Measurements from ENCODE around the gene MYO7A.
"Not testable (repeated sequence)": the region's sequence is repeated elsewhere in the genome, so short reads cannot be mapped to it uniquely, and the experiment has no call there.

Gene MYO7A

GRCh38 chr11:77092382-77092781, 35.7 kb upstream of the MYO7A start:
- DNase-seq (ENCODE audit: low read depth in 4 of 4, low spot score in 1 of 4): no peak

GRCh38 chr11:77093056-77093891, 34.8 kb upstream of the MYO7A start:
- no peak for DNase-seq (ENCODE audit: low read depth in 4 of 4, low spot score in 1 of 4)

DNA sequence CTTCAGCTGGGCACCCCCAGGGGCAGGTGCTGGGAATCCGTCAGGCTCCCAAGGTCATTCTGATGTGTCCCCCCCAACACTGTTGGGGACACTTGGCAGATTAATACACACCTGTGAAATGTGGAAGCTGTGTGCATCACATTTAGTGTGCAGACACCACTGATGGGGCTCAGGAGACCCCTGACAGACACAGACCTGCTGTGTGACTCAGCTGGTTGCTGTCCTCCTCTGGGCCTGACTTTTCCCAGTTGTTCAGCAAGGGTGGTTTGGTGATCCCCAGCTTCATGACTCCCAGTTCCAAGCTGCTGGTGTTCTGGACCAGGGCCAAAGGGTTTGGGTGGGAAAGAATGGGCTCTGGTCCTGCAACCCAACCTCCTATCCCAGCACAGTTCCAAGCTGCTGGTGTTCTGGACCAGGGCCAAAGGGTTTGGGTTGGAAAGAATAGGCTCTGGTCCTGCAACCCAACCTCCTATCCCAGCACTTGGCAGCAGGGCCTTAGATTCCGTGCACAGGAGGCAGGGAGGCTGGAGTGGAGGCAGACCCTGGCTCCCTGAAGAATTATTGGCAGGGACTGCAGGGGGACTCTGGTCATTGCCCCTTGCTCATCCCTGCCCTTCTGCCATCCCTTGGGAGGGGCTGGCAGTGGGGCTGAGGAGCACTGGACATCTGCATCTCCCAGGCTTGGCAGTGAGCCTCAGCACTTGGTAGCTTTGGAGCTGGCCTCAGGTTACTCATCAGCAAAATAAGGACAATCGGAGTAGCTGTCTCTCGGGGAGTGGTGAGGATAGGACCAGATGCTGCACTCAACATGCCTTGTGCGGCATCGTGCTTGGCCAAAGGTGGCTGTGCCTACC, 33.8 kb upstream of the MYO7A start:
- no peak for DNase-seq (ENCODE audit: low read depth in 4 of 4, low spot score in 1 of 4)

DNA sequence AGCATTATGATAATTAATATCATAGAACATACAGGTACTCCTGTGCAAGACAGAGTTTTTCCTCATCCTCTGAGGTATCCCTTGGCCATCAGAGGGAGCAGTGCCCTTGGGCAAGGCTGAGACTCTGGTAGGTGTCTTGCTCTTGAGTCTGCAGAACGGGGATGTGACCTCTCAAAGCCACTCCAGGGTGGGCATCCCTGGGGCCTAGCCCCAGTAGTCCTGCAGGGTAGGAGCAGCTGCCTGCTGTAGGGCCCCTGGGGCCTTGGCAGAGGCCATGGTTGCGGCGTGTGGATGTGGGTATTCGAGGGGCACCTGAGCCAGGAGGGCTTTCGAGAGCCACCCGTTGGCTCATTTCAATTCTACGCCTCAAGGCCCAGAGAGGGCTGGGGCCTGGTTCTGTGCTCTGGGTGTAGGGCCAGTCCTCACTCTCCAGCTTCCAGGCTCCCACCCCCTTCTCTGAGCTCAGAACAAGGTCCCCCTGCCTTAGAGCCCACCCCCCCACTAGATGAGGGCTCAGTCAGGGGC, 33.1 kb upstream of the MYO7A start:
- DNase-seq (ENCODE audit: low read depth in 4 of 4, low spot score in 1 of 4): no peak

DNA sequence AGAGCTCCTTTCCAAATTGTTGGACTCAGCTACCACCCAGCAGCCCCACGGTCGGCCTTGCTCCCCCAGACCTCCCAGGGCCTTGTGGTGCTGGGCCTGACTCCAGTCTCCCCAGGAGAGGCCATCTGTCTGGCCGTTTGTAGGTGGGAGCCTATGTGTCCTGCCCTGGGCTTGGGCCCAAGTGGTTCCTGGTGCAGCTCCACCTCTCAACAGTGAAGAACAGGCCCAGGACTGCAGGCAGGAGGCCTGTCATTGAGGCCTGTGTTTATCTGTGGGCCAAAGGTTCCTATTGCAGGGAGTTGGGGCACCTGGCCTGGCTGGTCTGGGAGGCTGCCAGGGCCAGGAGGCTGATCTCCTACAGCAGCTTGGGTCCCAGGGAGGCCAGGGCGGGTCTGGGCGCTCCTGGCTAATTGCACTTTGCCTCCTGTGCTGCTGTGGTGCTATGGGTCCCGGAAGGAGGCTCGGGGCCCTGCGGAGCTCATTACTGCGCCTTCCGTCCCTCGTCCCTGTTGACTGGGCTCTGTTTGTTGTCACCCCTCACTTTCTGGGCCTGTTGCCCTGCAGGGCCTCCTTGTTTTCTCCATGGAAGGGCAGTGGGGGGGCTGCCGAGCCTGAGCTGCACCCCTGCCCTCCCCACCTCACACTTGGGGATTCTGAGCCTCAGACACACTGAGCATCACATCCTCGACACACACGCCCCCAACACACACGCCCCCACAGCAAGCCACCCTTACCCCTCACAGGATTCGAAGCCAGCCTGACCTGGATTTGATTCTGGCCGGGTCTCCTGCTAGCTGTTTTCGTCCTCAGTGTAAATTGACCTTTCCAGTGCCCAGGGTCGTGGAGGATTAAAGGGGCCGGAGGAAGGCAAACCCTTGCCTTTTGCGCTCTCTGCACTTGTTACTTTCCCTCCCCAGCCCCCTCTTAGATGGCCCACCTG, 32.2 kb upstream of the MYO7A start:
- DNase-seq (ENCODE audit: low read depth in 4 of 4, low spot score in 1 of 4): no peak

DNA sequence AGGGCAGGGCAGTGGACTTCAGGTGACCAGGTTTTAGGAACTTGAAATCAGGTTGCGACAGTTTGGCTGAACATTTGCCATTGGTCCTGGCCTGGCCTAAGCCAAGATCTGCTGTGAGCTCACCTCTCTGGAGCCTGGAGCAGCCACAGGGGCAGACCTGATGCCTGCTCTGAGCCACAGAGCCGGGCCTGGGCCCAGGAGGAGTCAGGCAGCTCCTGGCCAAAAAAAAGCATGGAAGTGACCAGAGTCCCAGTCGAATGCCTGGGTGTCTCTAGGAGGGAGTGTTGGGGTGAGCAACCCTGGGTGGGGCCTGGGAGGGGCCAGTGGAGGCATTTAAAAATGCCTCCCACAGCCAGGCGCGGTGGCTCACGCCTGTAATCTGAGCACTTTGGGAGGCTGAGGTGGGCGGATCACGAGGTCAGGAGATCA, 31.4 kb upstream of the MYO7A start:
- no peak for DNase-seq (ENCODE audit: low read depth in 4 of 4, low spot score in 1 of 4)

DNA sequence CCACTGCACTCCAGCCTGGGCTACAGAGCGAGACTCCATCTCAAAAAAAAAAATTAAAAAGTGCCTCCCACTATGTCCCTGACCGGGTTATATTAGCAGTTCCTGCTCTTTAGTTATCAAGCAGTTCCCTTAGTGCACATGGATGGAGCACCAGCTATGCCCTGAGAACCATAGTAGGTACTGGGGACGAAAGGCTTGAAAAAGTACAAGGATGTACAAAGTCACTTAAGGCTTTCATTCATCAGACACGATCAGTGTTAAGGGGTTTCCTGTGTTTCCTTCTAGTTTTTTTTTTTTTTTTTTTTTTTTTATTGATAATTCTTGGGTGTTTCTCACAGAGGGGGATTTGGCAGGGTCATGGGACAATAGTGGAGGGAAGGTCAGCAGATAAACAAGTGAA, 30.9 kb upstream of the MYO7A start:
- DNase-seq (ENCODE audit: low read depth in 4 of 4, low spot score in 1 of 4): not testable (repeated sequence)

DNA sequence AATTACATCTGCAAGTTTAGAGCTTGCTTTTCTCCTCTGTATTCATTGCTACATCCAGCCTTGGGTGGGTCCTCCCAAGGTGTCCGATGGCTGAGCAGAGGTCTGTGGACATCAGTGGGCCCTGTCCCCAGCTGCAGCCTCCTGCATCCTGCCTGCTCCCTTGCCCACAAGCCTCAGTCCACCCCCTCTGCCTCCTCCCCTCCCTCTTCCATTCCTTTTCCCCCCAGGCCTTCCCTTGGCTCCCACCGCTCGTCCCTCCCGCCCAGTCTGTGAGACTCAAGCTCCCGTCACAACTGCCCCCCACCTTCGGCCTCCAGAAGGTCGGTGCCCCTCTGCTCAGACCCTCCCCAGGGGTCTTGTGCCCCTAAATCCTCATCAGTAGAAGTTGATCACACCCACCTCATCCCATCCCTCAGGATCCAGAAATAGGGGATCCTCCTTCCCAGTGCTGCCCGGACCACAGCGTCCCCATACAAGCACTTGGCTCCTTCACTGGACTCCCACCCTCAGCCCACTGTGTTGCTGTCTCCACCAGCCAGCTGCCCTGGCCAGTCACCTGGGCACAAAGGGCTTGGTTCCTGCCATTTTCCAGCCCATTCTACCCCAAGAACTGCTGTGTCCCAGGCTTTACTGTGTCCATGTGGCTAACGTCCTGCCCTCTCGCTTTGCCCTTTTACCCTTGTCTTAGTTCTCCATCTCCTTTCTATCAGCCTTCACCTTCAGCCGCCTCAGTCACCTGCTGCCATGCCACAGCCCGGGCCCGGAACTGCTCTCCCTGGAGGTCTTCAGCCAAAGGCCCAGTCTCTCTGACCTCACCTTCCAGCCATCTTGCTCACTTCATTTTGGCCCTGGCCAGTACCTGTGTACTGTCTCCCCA, 27.6 kb upstream of the MYO7A start:
- DNase-seq (ENCODE audit: low read depth in 4 of 4, low spot score in 1 of 4): no peak

GRCh38 chr11:77101043-77101537, 27.0 kb upstream of the MYO7A start:
- no peak for DNase-seq (ENCODE audit: low read depth in 4 of 4, low spot score in 1 of 4)

DNA sequence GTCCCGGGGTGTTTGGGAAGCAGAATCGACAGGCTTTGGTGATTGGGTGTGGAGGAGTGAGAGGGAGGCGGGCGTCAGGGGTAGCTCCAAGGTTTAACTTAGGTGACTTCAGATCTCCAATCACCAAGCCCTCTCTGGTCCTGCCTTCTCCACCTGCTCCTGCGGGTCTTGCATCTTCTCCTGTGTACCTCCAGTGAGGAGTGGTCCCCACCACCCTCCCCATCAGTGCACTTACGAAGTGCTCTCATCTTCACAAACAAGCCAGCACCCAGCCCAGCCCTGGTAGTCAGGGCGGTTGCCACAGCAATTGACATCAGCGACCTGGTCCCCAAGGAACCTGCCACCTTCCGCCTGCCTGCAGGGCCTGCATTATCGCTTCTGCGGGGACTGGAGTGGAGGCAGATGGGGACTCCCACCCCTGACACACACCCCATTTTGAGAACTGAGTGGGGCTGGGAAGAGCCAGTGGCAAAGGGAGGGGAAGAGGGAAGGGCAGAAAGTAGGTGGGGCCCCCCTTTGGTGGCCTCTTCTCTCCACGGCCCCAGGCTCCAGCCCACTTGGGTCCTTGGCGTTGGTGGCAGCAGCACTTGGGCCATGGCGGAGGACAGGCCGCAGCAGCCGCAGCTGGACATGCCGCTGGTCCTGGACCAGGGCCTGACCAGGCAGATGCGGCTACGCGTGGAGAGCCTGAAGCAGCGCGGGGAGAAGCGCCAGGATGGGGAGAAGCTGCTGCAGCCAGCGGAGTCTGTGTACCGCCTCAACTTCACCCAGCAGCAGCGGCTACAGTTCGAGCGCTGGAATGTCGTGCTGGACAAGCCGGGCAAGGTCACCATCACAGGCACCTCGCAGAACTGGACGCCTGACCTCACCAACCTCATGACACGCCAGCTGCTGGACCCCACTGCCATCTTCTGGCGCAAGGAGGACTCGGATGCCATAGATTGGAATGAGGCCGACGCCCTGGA, 25.5 kb upstream of the MYO7A start, which contains the start of gene OMP:
TSS of gene OMP (plus strand) at position 595 of the 965 bp plus-strand sequence. CDS start at position 595, 0 bp downstream.
- no peak for DNase-seq (ENCODE audit: low read depth in 4 of 4, low spot score in 1 of 4)

GRCh38 chr11:77103319-77103718, 24.7 kb upstream of the MYO7A start:
- DNase-seq (ENCODE audit: low read depth in 4 of 4, low spot score in 1 of 4): no peak

- no peak for DNase-seq (ENCODE audit: low read depth in 4 of 4, low spot score in 1 of 4)
These were observed 23.3 kb upstream of the MYO7A start for GRCh38 chr11:77104727-77105126.

DNA sequence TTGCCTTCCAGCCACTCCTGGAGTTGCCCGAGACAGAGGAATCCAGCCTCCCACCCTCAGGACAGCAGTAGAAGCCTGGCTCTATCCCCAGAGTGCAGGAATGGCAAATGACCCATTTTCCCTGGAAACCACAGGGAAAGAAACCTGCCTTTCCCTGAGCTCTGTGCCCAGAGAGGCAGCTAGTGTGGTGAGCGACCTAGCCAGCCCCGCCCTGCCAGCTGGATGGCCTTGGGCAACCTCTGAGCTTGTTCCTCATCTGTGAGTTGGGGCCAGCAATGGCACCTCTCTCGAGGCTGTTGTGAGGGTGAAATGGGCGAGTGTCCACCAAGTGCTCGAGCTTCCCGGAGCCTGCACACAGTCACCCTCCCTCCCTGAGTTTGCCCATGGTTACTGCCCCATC, 21.7 kb upstream of the MYO7A start:
- no peak for DNase-seq (ENCODE audit: low read depth in 4 of 4, low spot score in 1 of 4)

- no peak for DNase-seq (ENCODE audit: low read depth in 4 of 4, low spot score in 1 of 4)
These were observed 21.3 kb upstream of the MYO7A start for GRCh38 chr11:77106759-77107158.

DNA sequence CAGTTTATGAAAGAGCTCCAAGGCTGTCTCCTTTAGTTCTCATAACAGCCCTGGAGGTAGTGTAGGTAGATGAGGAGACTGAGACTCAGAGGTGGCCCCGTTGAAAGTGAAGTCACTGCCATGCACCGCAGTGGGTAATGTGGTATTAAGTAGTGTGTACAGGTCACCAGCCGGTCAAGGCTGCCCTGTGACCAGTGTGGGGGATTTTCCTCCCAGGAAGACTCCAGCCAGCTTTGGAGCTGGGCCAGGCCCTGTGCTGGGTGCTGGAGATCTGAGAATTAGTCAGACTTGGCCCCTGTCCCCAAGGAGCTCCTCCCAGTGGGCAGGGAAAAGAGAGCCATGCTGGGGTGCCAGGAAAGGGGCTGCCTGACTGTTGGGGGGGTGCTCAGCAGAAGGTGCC, 20.1 kb upstream of the MYO7A start:
- no peak for DNase-seq (ENCODE audit: low read depth in 4 of 4, low spot score in 1 of 4)

DNA sequence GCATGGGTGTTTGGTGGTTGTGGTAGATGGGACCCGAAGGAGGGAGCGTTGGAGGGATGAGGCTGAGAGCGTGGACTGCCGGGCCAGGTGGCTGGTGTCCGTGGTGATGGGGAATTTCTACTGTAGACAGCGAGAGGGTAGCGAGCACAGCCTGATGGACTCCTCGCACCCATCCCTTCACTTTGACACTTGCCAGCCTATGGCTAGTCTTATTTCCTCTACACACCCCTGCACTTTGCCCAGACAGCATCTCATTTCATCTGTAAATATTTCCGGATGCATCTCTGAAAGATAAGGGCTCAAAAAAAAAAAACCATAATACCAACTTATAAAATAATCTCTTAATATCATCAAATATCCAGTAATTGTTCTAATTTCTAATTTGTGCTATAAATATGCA, 19.6 kb upstream of the MYO7A start:
- DNase-seq (ENCODE audit: low read depth in 4 of 4, low spot score in 1 of 4): no peak

DNA sequence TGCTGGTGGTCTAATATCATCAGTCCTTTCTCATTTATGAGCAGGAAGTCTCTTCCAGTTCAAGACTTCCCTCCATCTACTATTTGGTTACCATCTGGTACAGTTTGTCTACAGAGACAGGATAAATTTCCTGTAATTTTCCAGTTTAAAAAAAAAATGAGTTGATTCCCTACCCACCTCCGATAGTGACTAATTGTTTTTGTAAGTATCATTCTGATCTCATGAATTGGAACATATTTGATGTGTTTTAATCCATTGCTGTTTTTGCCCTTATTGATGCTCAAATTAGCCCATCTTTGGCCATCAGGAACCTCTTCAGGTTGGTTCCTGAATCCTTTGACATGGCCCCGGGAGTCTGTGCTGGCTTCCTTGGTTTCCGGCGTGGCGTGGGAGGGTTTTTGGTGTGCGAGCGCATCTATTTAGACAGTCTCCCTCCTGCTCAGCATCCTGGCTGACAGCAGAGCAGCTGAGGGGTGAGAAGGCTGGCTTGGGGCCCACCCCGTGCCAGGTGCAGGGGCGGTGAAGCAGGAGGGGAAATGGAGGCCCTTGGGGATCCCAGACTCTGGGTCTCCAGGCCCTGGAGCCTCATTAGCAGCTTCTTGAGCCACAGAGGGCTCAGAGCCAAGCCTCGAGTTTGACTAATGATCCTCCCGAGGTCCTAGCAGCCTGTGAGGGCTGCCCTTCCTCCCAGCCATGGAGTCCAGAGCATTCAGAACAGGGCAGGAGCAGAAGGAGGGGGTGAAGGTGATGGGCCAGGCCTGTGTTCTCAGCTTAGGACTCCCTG, 18.6 kb upstream of the MYO7A start:
- no peak for DNase-seq (ENCODE audit: low read depth in 4 of 4, low spot score in 1 of 4)

DNA sequence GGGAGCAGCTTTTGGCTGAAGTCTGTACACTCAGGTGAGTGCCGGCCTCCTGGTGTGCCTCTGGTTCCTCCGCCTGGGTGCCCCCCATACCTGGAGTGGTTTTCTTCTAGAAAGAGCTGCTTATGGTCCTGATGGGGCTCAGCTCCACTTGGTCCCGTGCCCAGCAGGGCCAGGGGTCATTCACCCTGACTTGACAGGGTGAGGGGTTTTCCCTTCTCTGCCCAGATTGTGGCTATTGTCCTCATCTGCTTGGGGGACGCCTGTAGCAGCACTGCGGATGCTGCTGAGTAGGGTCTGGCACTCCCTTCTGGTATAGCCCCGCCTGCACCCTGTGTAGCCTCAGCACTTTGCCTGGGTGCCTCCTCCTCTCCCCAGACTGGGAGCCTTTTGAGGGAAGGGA, 17.2 kb upstream of the MYO7A start:
- DNase-seq (ENCODE audit: low read depth in 4 of 4, low spot score in 1 of 4): no peak
